Endothelial cell (in vitro differentiated cells): ENCODE results near the gene REELD1. TPM values are rescaled to one million over a fixed set of nuclear protein-coding genes. Genes with fewer than 3 reads are reported as not detected.
A peak's percentile ranks its signal among the peaks of the same experiment; 100 is the strongest.

Experiments used
- DNase-seq: peaks from one replicate; pipeline ENCODE4 v3.0.0; 2021; ENCODE audit warnings: low spot score
- H3K27ac Mint-ChIP-seq: one replicate; pipeline ENCODE4 v1.8.0; 2021; ENCODE audit warnings: mixed read lengths, inconsistent platforms; ENCODE audit not compliant: unreplicated experiment
- H3K27me3 Mint-ChIP-seq: one replicate; pipeline ENCODE4 v1.8.0; 2021; ENCODE audit warnings: mild to moderate bottlenecking, moderate library complexity, mixed read lengths, inconsistent platforms; ENCODE audit not compliant: unreplicated experiment
- H3K36me3 Mint-ChIP-seq: one replicate; pipeline ENCODE4 v1.8.0; 2021; ENCODE audit warnings: mild to moderate bottlenecking, low read depth, mixed read lengths, inconsistent platforms; ENCODE audit not compliant: unreplicated experiment
- H3K4me1 Mint-ChIP-seq: one replicate; pipeline ENCODE4 v1.8.0; 2021; ENCODE audit warnings: mild to moderate bottlenecking, mixed read lengths, inconsistent platforms; ENCODE audit not compliant: unreplicated experiment
- H3K4me3 Mint-ChIP-seq: one replicate; pipeline ENCODE4 v1.8.0; 2021; ENCODE audit warnings: mild to moderate bottlenecking, mixed read lengths, inconsistent platforms; ENCODE audit not compliant: unreplicated experiment
- H3K9me3 Mint-ChIP-seq: one replicate; pipeline ENCODE4 v1.8.0; 2021; ENCODE audit warnings: mixed read lengths, inconsistent platforms; ENCODE audit not compliant: unreplicated experiment
- CTCF ChIP-seq: fragments of 200-600 bp; sonication (generic); IDR thresholded peaks from one replicate; pipeline ENCODE4 v1.5.0; 2021; ENCODE audit warnings: antibody characterized with exemption; ENCODE audit not compliant: unreplicated experiment
- total RNA-seq: library from RNA; stranded (reverse); fragmentation: NEBNext Ultra II Directional; extraction: Animal tissue kit (Norgen Biotek cat#: 25700); gene quantifications from one replicate; pipeline ENCODE4 v1.2.1, GENCODE V29; 2021; ENCODE audit not compliant: unreplicated experiment

The REELD1 gene
- total RNA-seq, 1 donor from 2014 or later, result 0.26 TPM

- Mint-ChIP-seq H3K4me3 (peak overlapping the region; percentile 91), H3K9me3 (peaks cover 4% of the 10 kb centered on the region), H3K27me3 (peaks cover 2% of the 10 kb centered on the region), H3K36me3 (no peaks in the 10 kb centered on the region), H3K4me1 (peaks cover 26% of the 10 kb centered on the region), H3K27ac (peak overlapping the region; percentile 55)
- TF ChIP-seq CTCF, result no peak
- no peak for DNase-seq
These were observed 37.4 kb upstream of the REELD1 start for GRCh38 chr4:146176891-146177290.

- Mint-ChIP-seq H3K9me3 (peaks cover 4% of the 10 kb centered on the region), H3K4me1 (peaks cover 26% of the 10 kb centered on the region), H3K36me3 (no peaks in the 10 kb centered on the region), H3K27me3 (peaks cover 2% of the 10 kb centered on the region), H3K27ac (no peak overlapping the region), H3K4me3 (no peak overlapping the region)
- no peak for TF ChIP-seq CTCF
- DNase-seq, result no peak
These were observed 36.2 kb upstream of the REELD1 start for GRCh38 chr4:146178126-146178525.

DNA sequence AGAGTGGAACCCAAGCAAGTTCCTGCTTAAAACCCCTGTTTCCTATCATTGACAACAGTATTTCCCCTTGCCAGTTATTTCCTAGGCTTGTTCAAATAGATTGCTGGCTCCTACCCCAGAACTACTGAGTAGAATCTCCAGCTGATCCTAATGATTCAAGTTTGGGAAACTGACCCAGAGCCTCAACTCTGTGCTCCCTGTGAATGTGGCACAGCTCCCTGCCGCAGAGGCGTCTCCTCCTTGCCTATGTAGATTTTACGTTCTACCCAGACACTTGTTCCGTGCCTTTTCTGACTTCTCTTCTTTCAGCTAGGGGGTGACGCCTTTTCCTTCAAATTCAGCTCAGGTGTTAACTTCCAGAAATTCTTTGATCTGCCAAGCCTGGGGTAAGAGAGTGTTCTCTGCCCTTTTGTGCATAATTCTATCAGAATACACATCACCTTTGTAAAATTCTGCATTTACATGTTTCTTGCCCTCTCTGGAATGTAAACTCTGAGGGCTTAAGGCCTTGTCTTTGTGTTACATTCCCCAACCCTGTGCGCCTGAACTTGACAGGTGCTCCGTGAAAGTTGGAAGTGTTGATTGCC is 34.5 kb upstream of the REELD1 start:
- no peak for TF ChIP-seq CTCF
- DNase-seq, result no peak
- Mint-ChIP-seq H3K4me3 (no peak overlapping the region), H3K36me3 (no peaks in the 10 kb centered on the region), H3K9me3 (peaks cover 4% of the 10 kb centered on the region), H3K4me1 (peaks cover 26% of the 10 kb centered on the region), H3K27me3 (peaks cover 2% of the 10 kb centered on the region), H3K27ac (peak overlapping the region; percentile 80)

DNA sequence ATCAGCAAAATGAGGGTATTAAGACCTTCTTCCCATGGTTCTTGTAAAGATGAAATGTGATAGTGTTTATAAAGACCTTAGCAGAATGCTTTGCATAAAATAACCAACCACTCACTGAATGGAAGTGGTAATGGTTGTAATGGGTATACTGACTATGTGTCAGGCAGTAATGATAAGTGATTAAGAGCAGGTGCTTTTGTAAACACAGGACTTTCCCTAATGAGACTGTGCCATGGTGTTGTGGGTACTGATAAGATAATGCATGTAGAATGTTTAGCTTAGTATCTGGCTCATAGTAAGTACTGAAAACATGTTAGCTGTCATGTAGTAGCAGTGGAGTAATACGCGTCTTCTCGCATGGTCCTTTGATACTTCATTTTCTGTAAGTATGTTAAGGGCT is 31.9 kb upstream of the REELD1 start:
- TF ChIP-seq CTCF, result no peak
- Mint-ChIP-seq H3K4me3 (no peak overlapping the region), H3K4me1 (peaks cover 18% of the 10 kb centered on the region), H3K36me3 (peaks cover 3% of the 10 kb centered on the region), H3K27me3 (no peaks in the 10 kb centered on the region), H3K9me3 (no peaks in the 10 kb centered on the region), H3K27ac (no peak overlapping the region)
- no peak for DNase-seq

- Mint-ChIP-seq H3K4me3 (no peak overlapping the region), H3K27me3 (no peaks in the 10 kb centered on the region), H3K4me1 (peaks cover 15% of the 10 kb centered on the region), H3K27ac (no peak overlapping the region), H3K36me3 (peaks cover 5% of the 10 kb centered on the region), H3K9me3 (no peaks in the 10 kb centered on the region)
- TF ChIP-seq CTCF, result no peak
- DNase-seq, result no peak
These were observed 31.1 kb upstream of the REELD1 start for GRCh38 chr4:146183209-146183608.
